GM12892 (cell line): ENCODE data around the gene PSMD1.

Experiments
- POLR2A ChIP-seq: IDR thresholded peaks from 2 replicates; pipeline ENCODE4 v1.6.1; 2011; ENCODE audit warnings: low read depth, low read length, control low read depth
- POLR2AphosphoS5 ChIP-seq: IDR thresholded peaks from 2 replicates; pipeline ENCODE4 v1.6.1; 2011; ENCODE audit warnings: low read depth, low read length, control low read depth
- TAF1 ChIP-seq: IDR thresholded peaks from 2 replicates; pipeline ENCODE4 v1.6.1; 2011; ENCODE audit warnings: low read depth, mild to moderate bottlenecking, control low read depth, low read length, borderline replicate concordance

GRCh38 chr2:231213931-231214642, 157.4 kb downstream of the PSMD1 start:
- no peak for TF ChIP-seq POLR2A
- no peak for TF ChIP-seq POLR2AphosphoS5
- no peak for TF ChIP-seq TAF1
